HG03064 (cell line): ENCODE results near the gene PKP3.
"Not testable (repeated sequence)": the region's sequence is repeated elsewhere in the genome, so short reads cannot be mapped to it uniquely, and the experiment has no call there.

Source experiments
- ATAC-seq: cut with Tn5 transposase; IDR thresholded peaks from one replicate; pipeline ENCODE4 v1.9.1; 2021; ENCODE audit warnings: low read depth; ENCODE audit not compliant: unreplicated experiment

PKP3 gene

GRCh38 chr11:394034-394857 is at the start of gene PKP3:
TSS of gene PKP3 (plus strand) at chr11:394209. CDS start at chr11:394293, 84 bp downstream.
- no peak for ATAC-seq

GRCh38 chr11:344836-345578 is 49.0 kb upstream of the PKP3 start:
- ATAC-seq = no peak

GRCh38 chr11:346529-346928 is 47.5 kb upstream of the PKP3 start:
- ATAC-seq = no peak

GRCh38 chr11:349270-349954 is 44.6 kb upstream of the PKP3 start:
- ATAC-seq = not testable (repeated sequence)

GRCh38 chr11:350033-350722 is 43.8 kb upstream of the PKP3 start:
- not testable (repeated sequence) for ATAC-seq

- ATAC-seq = no peak
These were observed 43.2 kb upstream of the PKP3 start for GRCh38 chr11:350723-351255.

GRCh38 chr11:351411-351810 is 42.6 kb upstream of the PKP3 start:
- no peak for ATAC-seq

GRCh38 chr11:352456-353031 is 41.5 kb upstream of the PKP3 start:
- no peak for ATAC-seq

- ATAC-seq = no peak
These were observed 40.7 kb upstream of the PKP3 start for GRCh38 chr11:353179-353873.

- no peak for ATAC-seq
These were observed 38.2 kb upstream of the PKP3 start for GRCh38 chr11:355581-356458.

- ATAC-seq = no peak
These were observed 37.4 kb upstream of the PKP3 start for GRCh38 chr11:356610-357009.

- ATAC-seq = no peak
These were observed 36.4 kb upstream of the PKP3 start for GRCh38 chr11:357582-357981.

- no peak for ATAC-seq
These were observed 35.7 kb upstream of the PKP3 start for GRCh38 chr11:358129-358800.

- no peak for ATAC-seq
These were observed 34.8 kb upstream of the PKP3 start for GRCh38 chr11:359181-359714.

- no peak for ATAC-seq
These were observed 33.4 kb upstream of the PKP3 start for GRCh38 chr11:360326-361280.

- ATAC-seq = no peak
These were observed 31.2 kb upstream of the PKP3 start for GRCh38 chr11:362642-363442.
